GM12892 (cell line): Measurements from ENCODE around the gene C5AR2.

ENCODE experiments used
- POLR2A ChIP-seq: IDR thresholded peaks from 2 replicates; pipeline ENCODE4 v1.6.1; 2011; ENCODE audit warnings: low read depth, low read length, control low read depth
- POLR2AphosphoS5 ChIP-seq: IDR thresholded peaks from 2 replicates; pipeline ENCODE4 v1.6.1; 2011; ENCODE audit warnings: low read depth, low read length, control low read depth

GRCh38 chr19:47322058-47322457 is 9.9 kb upstream of the C5AR2 start:
- TF ChIP-seq POLR2A (no peak), POLR2AphosphoS5 (no peak)
